ENCODE results near the gene PPP1R12A.

The PPP1R12A gene

DNA sequence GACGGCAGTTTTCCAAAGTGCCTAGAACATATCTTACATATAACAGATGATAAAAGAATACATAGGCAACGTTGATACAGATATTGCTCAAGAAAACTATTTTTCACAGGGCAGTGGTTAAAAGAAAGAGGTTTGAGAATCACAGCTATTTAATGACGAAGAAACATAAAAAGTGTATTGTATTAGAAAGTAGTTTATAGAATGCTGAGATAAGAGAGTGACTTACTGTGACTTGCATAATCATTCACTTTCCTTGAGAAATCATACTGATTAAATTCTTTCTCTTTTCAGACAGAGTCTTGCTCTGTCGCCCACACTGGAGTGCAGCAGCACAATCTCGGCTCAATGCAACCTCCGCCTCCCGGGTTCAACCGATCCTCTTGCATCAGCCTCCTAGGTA lies 57.7 kb downstream of the PPP1R12A start:
- no peak for TF ChIP-seq ZNF311 (tag by site-specific recombination; IDR thresholded peaks at IDR 0.05; ENCODE audit: borderline replicate concordance)
- no peak for TF ChIP-seq ZNF202 (tag by site-specific recombination; IDR thresholded peaks at IDR 0.05; ENCODE audit: borderline replicate concordance)
- peak; percentile 46; the same call in 1 of the 2 replicates for TF ChIP-seq PRDM1 (tag by site-specific recombination; IDR thresholded peaks at IDR 0.05)
- TF ChIP-seq, protein P1, sequence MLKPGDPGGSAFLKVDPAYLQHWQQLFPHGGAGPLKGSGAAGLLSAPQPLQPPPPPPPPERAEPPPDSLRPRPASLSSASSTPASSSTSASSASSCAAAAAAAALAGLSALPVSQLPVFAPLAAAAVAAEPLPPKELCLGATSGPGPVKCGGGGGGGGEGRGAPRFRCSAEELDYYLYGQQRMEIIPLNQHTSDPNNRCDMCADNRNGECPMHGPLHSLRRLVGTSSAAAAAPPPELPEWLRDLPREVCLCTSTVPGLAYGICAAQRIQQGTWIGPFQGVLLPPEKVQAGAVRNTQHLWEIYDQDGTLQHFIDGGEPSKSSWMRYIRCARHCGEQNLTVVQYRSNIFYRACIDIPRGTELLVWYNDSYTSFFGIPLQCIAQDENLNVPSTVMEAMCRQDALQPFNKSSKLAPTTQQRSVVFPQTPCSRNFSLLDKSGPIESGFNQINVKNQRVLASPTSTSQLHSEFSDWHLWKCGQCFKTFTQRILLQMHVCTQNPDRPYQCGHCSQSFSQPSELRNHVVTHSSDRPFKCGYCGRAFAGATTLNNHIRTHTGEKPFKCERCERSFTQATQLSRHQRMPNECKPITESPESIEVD (tag by site-specific recombination; IDR thresholded peaks at IDR 0.05), result no peak
- no peaks in the 10 kb centered on the region for H3K9me3 ChIP-seq (ENCODE audit: control insufficient read depth, insufficient read depth, low read depth, low read length)
- H3K4me3 ChIP-seq (ENCODE audit: low read depth, low read length), result no peak overlapping the region
- H3K27ac ChIP-seq (ENCODE audit: extremely low read depth, low read depth, low read length), result no peak overlapping the region
- ChIA-PET POLR2A (no interaction called here), CTCF (no interaction called here)
- H3K4me1 ChIP-seq (ENCODE audit: control insufficient read depth, insufficient read depth, low read length), result no peaks in the 10 kb centered on the region
- H3K36me3 ChIP-seq (ENCODE audit: control insufficient read depth in 2 of 2, insufficient read depth in 1 of 2, low read length in 2 of 2), result no peaks in the 10 kb centered on the region

DNA sequence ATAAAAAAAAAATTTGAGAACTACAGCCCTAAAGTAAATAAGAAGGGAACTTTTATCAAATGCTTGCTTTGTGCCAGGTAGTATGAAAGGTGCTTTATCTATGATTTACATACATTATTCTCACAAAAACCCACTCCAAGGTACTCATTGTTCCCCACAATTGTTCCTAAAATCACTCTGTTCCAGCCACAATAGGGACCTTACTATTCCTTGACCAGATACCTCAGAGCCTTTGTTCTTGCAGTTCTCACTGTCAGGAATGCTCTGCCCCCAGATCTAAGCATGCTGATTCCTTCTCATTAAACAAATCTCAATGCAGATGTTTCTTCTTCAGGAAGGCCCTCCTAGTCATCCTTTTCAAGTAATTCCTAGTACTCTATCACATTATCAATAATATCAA lies 60.2 kb downstream of the PPP1R12A start:
- Histone ChIP-seq H3K27ac (ENCODE audit: extremely low read depth, low read depth, low read length) (no peak overlapping the region), H3K4me3 (ENCODE audit: low read depth, low read length) (no peak overlapping the region), H3K9me3 (ENCODE audit: control insufficient read depth, insufficient read depth, low read depth, low read length) (no peaks in the 10 kb centered on the region), H3K4me1 (ENCODE audit: control insufficient read depth, insufficient read depth, low read length) (no peaks in the 10 kb centered on the region), H3K36me3 (ENCODE audit: control insufficient read depth in 2 of 2, insufficient read depth in 1 of 2, low read length in 2 of 2) (peaks cover 4 to 5% of the 10 kb centered on the region in 2 experiments; a peak in 2 of 3 replicates)
- CTCF ChIA-PET, result no interaction called here
- POLR2A ChIA-PET, result no interaction called here
- TF ChIP-seq ZNF169 (tag by site-specific recombination; IDR thresholded peaks at IDR 0.05) (no peak), ZNF132 (tag by site-specific recombination; IDR thresholded peaks at IDR 0.05; ENCODE audit: borderline replicate concordance) (no peak), TCF7L2 (IDR thresholded peaks at IDR 0.05; ENCODE audit: borderline replicate concordance, low read depth, low read length) (no peak), ZNF202 (tag by site-specific recombination; IDR thresholded peaks at IDR 0.05; ENCODE audit: borderline replicate concordance) (no peak), HOXC10 (CRISPR knock-in tag; IDR thresholded peaks at IDR 0.05) (no peak), ZFP3 (tag by site-specific recombination; IDR thresholded peaks at IDR 0.05; ENCODE audit: low read depth) (no peak), ZNF658 (tag by site-specific recombination; IDR thresholded peaks at IDR 0.05) (no peak), ZNF133 (tag by site-specific recombination; IDR thresholded peaks at IDR 0.05) (no peak), ZNF248 (tag by site-specific recombination; IDR thresholded peaks at IDR 0.05) (no peak)
- TF ChIP-seq, protein P2, sequence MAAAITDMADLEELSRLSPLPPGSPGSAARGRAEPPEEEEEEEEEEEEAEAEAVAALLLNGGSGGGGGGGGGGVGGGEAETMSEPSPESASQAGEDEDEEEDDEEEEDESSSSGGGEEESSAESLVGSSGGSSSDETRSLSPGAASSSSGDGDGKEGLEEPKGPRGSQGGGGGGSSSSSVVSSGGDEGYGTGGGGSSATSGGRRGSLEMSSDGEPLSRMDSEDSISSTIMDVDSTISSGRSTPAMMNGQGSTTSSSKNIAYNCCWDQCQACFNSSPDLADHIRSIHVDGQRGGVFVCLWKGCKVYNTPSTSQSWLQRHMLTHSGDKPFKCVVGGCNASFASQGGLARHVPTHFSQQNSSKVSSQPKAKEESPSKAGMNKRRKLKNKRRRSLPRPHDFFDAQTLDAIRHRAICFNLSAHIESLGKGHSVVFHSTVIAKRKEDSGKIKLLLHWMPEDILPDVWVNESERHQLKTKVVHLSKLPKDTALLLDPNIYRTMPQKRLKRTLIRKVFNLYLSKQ (tag by site-specific recombination; IDR thresholded peaks at IDR 0.05; ENCODE audit: borderline replicate concordance), result no peak
- TF ChIP-seq, protein P3, sequence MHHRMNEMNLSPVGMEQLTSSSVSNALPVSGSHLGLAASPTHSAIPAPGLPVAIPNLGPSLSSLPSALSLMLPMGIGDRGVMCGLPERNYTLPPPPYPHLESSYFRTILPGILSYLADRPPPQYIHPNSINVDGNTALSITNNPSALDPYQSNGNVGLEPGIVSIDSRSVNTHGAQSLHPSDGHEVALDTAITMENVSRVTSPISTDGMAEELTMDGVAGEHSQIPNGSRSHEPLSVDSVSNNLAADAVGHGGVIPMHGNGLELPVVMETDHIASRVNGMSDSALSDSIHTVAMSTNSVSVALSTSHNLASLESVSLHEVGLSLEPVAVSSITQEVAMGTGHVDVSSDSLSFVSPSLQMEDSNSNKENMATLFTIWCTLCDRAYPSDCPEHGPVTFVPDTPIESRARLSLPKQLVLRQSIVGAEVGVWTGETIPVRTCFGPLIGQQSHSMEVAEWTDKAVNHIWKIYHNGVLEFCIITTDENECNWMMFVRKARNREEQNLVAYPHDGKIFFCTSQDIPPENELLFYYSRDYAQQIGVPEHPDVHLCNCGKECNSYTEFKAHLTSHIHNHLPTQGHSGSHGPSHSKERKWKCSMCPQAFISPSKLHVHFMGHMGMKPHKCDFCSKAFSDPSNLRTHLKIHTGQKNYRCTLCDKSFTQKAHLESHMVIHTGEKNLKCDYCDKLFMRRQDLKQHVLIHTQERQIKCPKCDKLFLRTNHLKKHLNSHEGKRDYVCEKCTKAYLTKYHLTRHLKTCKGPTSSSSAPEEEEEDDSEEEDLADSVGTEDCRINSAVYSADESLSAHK (tag by site-specific recombination; IDR thresholded peaks at IDR 0.05), result no peak

DNA sequence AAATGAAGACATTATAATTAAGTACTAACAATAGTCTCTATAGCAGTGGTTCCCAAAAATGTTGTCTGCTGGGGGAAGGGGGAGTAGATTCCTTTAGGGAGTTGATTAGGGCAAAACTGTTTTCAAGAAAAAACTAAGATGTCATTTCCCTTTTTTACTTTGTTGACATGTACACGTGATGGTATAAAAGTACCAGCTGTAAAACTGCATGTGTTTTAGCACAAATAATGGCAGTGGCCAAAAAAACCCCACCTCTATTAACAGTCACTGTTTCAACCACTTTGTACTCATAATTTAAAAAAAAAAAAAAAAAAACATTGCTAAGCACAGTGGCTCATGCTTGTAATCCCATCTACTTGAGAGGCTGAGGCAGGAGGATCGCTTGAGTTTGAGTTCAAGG lies 61.7 kb downstream of the PPP1R12A start:
- ChIA-PET CTCF (interaction anchor here (0.6 kb wide), 1 partner anchor 111 kb away, joined by 3 read pairs; no protein-coding TSS in a partner anchor), POLR2A (no interaction called here)
- H3K36me3 ChIP-seq (ENCODE audit: control insufficient read depth in 2 of 2, insufficient read depth in 1 of 2, low read length in 2 of 2), result peaks cover 4 to 11% of the 10 kb centered on the region in 2 experiments; a peak in 2 of 3 replicates
- no peak overlapping the region for H3K4me3 ChIP-seq (ENCODE audit: low read depth, low read length)
- no peak for TF ChIP-seq ZBTB17 (tag by site-specific recombination; IDR thresholded peaks at IDR 0.05)
- no peak for TF ChIP-seq PRDM1 (tag by site-specific recombination; IDR thresholded peaks at IDR 0.05)
- no peak for TF ChIP-seq ZNF132 (tag by site-specific recombination; IDR thresholded peaks at IDR 0.05; ENCODE audit: borderline replicate concordance)
- TF ChIP-seq, protein P4, sequence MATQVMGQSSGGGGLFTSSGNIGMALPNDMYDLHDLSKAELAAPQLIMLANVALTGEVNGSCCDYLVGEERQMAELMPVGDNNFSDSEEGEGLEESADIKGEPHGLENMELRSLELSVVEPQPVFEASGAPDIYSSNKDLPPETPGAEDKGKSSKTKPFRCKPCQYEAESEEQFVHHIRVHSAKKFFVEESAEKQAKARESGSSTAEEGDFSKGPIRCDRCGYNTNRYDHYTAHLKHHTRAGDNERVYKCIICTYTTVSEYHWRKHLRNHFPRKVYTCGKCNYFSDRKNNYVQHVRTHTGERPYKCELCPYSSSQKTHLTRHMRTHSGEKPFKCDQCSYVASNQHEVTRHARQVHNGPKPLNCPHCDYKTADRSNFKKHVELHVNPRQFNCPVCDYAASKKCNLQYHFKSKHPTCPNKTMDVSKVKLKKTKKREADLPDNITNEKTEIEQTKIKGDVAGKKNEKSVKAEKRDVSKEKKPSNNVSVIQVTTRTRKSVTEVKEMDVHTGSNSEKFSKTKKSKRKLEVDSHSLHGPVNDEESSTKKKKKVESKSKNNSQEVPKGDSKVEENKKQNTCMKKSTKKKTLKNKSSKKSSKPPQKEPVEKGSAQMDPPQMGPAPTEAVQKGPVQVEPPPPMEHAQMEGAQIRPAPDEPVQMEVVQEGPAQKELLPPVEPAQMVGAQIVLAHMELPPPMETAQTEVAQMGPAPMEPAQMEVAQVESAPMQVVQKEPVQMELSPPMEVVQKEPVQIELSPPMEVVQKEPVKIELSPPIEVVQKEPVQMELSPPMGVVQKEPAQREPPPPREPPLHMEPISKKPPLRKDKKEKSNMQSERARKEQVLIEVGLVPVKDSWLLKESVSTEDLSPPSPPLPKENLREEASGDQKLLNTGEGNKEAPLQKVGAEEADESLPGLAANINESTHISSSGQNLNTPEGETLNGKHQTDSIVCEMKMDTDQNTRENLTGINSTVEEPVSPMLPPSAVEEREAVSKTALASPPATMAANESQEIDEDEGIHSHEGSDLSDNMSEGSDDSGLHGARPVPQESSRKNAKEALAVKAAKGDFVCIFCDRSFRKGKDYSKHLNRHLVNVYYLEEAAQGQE (tag by site-specific recombination; IDR thresholded peaks at IDR 0.05), result no peak
- TF ChIP-seq GLIS2 (tag by site-specific recombination; IDR thresholded peaks at IDR 0.05), result no peak
- TF ChIP-seq ZNF2 (tag by site-specific recombination; IDR thresholded peaks at IDR 0.05), result no peak
- no peaks in the 10 kb centered on the region for H3K4me1 ChIP-seq (ENCODE audit: control insufficient read depth, insufficient read depth, low read length)
- no peak overlapping the region for H3K27ac ChIP-seq (ENCODE audit: extremely low read depth, low read depth, low read length)
- H3K9me3 ChIP-seq (ENCODE audit: control insufficient read depth, insufficient read depth, low read depth, low read length), result no peaks in the 10 kb centered on the region
